Measurements from ENCODE around the gene LMF1.

- TF ChIP-seq CTCF (conservative IDR thresholded peaks at IDR 0.05; ENCODE audit: low read depth, low read length), result no peak
- no peak for TF ChIP-seq EZH2 (IDR thresholded peaks at IDR 0.05; ENCODE audit: low read length, unreplicated experiment)
- TF ChIP-seq EZH2phosphoT487 (IDR thresholded peaks at IDR 0.05; ENCODE audit: borderline replicate concordance, low read length), result no peak
Observed at GRCh38 chr16:999677-1000076, 28.9 kb upstream of the LMF1 start.
